DOHH2 (cell line): Measurements from ENCODE around the gene KCNC1.

Experiments used
- H3F3A ChIP-seq: fragments of 200-600 bp; sonication (generic), shearing (Covaris generic); 2 replicates; pipeline ENCODE4 v1.6.0; 2016; ENCODE audit warnings: antibody characterized with exemption, mild to moderate bottlenecking; ENCODE audit not compliant: control insufficient read depth, insufficient read depth
- H3K27ac ChIP-seq: fragments of 200-600 bp; sonication (generic); 2 replicates; pipeline ENCODE4 v1.5.1; 2014; ENCODE audit warnings: low read depth, mild to moderate bottlenecking, low read length, moderate library complexity
- H3K27me3 ChIP-seq: fragments of 200-600 bp; sonication (generic); 2 replicates; pipeline ENCODE4 v1.6.1; 2014; ENCODE audit warnings: mild to moderate bottlenecking, low read length, mixed read lengths; ENCODE audit not compliant: control insufficient read depth
- H3K36me3 ChIP-seq: fragments of 200-600 bp; sonication (generic); 2 replicates; pipeline ENCODE4 v1.6.1; 2014; ENCODE audit warnings: mild to moderate bottlenecking, low read length, moderate library complexity, mixed read lengths; ENCODE audit not compliant: control insufficient read depth
- H3K4me1 ChIP-seq: fragments of 200-600 bp; sonication (generic); 2 replicates; pipeline ENCODE4 v1.6.1; 2014; ENCODE audit warnings: mild to moderate bottlenecking, low read length, mixed read lengths; ENCODE audit not compliant: control insufficient read depth
- H3K4me2 ChIP-seq: fragments of 200-600 bp; sonication (generic); 2 replicates; pipeline ENCODE4 v1.6.0; 2014; ENCODE audit warnings: mild to moderate bottlenecking, low read length, moderate library complexity
- H3K4me3 ChIP-seq: fragments of 200-600 bp; sonication (generic); 2 replicates; pipeline ENCODE4 v1.5.1; 2014; ENCODE audit warnings: mild to moderate bottlenecking, low read length, mixed read lengths
- H3K79me2 ChIP-seq: fragments of 200-600 bp; sonication (generic); 2 replicates; pipeline ENCODE4 v1.6.1; 2014; ENCODE audit warnings: mild to moderate bottlenecking, low read length, mixed read lengths; ENCODE audit not compliant: control insufficient read depth
- H3K9me2 ChIP-seq: fragments of 200-600 bp; sonication (generic); replicated peaks from 2 replicates; pipeline ENCODE4 v1.6.1; 2014; ENCODE audit warnings: mild to moderate bottlenecking, low read length, mixed read lengths; ENCODE audit not compliant: control insufficient read depth
- H3K9me3 ChIP-seq: fragments of 200-600 bp; sonication (generic); 2 replicates; pipeline ENCODE4 v1.6.1; 2014; ENCODE audit warnings: antibody characterized with exemption, low read length, mixed read lengths; ENCODE audit not compliant: control insufficient read depth, insufficient read depth
- H4K20me1 ChIP-seq: fragments of 200-600 bp; sonication (generic); 2 replicates; pipeline ENCODE4 v1.6.0; 2014; ENCODE audit warnings: low read depth, mild to moderate bottlenecking, antibody characterized with exemption, low read length, moderate library complexity; ENCODE audit not compliant: control insufficient read depth, insufficient read depth
- CTCF ChIP-seq: fragments of 200-600 bp; sonication (generic); IDR thresholded peaks from one replicate; pipeline ENCODE4 v1.5.1; 2014; ENCODE audit warnings: antibody characterized with exemption, mild to moderate bottlenecking, low read depth, low read length; ENCODE audit not compliant: poor library complexity, severe bottlenecking
- EZH2phosphoT487 ChIP-seq: fragments of 200-600 bp; sonication (generic); IDR thresholded peaks from 2 replicates; pipeline ENCODE4 v1.6.1; 2017; ENCODE audit warnings: borderline replicate concordance, mild to moderate bottlenecking, antibody characterized with exemption, low read length, moderate library complexity, mixed read lengths

The KCNC1 gene

GRCh38 chr11:17794981-17795380 is 60.4 kb downstream of the KCNC1 start:
- Histone ChIP-seq H3F3A (no peaks in the 10 kb centered on the region), H3K4me3 (no peak overlapping the region), H3K4me2 (no peak overlapping the region), H3K27ac (no peak overlapping the region), H4K20me1 (no peaks in the 10 kb centered on the region), H3K27me3 (no peaks in the 10 kb centered on the region), H3K4me1 (no peaks in the 10 kb centered on the region), H3K36me3 (no peaks in the 10 kb centered on the region), H3K79me2 (no peaks in the 10 kb centered on the region), H3K9me2 (no peaks in the 10 kb centered on the region), H3K9me3 (no peaks in the 10 kb centered on the region)
- TF ChIP-seq CTCF (no peak), EZH2phosphoT487 (no peak)

GRCh38 chr11:17796154-17796553 is 61.6 kb downstream of the KCNC1 start:
- Histone ChIP-seq H3K4me3 (no peak overlapping the region), H3K36me3 (no peaks in the 10 kb centered on the region), H3K4me1 (no peaks in the 10 kb centered on the region), H3F3A (no peaks in the 10 kb centered on the region), H3K9me2 (no peaks in the 10 kb centered on the region), H3K4me2 (no peak overlapping the region), H4K20me1 (no peaks in the 10 kb centered on the region), H3K27me3 (no peaks in the 10 kb centered on the region), H3K9me3 (no peaks in the 10 kb centered on the region), H3K79me2 (no peaks in the 10 kb centered on the region), H3K27ac (no peak overlapping the region)
- TF ChIP-seq CTCF = no peak
- TF ChIP-seq EZH2phosphoT487 = no peak

- no peaks in the 10 kb centered on the region for H3K4me1 ChIP-seq
- no peaks in the 10 kb centered on the region for H3K27me3 ChIP-seq
- no peaks in the 10 kb centered on the region for H4K20me1 ChIP-seq
- H3K4me3 ChIP-seq = no peak overlapping the region
- no peak overlapping the region for H3K27ac ChIP-seq
- no peaks in the 10 kb centered on the region for H3K36me3 ChIP-seq
- H3K9me3 ChIP-seq = no peaks in the 10 kb centered on the region
- no peak overlapping the region for H3K4me2 ChIP-seq
- TF ChIP-seq EZH2phosphoT487 (no peak), CTCF (no peak)
- no peaks in the 10 kb centered on the region for H3F3A ChIP-seq
- H3K79me2 ChIP-seq = no peaks in the 10 kb centered on the region
- H3K9me2 ChIP-seq = no peaks in the 10 kb centered on the region
Measured at GRCh38 chr11:17798253-17798652, 63.7 kb downstream of the KCNC1 start.

GRCh38 chr11:17798716-17799115 is 64.1 kb downstream of the KCNC1 start:
- Histone ChIP-seq H3K79me2 (no peaks in the 10 kb centered on the region), H3K4me2 (no peak overlapping the region), H3K9me3 (no peaks in the 10 kb centered on the region), H3K4me3 (no peak overlapping the region), H3K4me1 (no peaks in the 10 kb centered on the region), H3K36me3 (no peaks in the 10 kb centered on the region), H3F3A (no peaks in the 10 kb centered on the region), H3K27ac (no peak overlapping the region), H3K9me2 (no peaks in the 10 kb centered on the region), H4K20me1 (no peaks in the 10 kb centered on the region), H3K27me3 (no peaks in the 10 kb centered on the region)
- TF ChIP-seq EZH2phosphoT487 (no peak), CTCF (no peak)
